Ovary (tissue), 9 donors: ENCODE data around the gene FRMD4A. TPM values are rescaled to one million over a fixed set of nuclear protein-coding genes. Genes with fewer than 3 reads are reported as not detected.

ENCODE experiments used
- DNase-seq, 5 donors: peaks; one replicate each; pipeline ENCODE4 v3.0.0-alpha.2; 2019 to 2020
- H3K27ac ChIP-seq, 2 donors: fragments of 200-600 bp; one replicate each; pipeline versions ENCODE4 v1.5.1 to v1.8.0; 2019 to 2022
- H3K27me3 ChIP-seq: fragments of 200-600 bp; one replicate; pipeline ENCODE4 v1.8.0; 2022
- H3K36me3 ChIP-seq: fragments of 200-600 bp; sonication (generic); one replicate; pipeline ENCODE4 v1.5.1; 2019
- H3K4me1 ChIP-seq: one replicate; pipeline ENCODE4 v1.8.1; 2013; ENCODE audit warnings: mild to moderate bottlenecking, moderate library complexity; ENCODE audit not compliant: insufficient read depth
- H3K4me3 ChIP-seq: fragments of 200-600 bp; sonication (generic); one replicate; pipeline ENCODE4 v1.5.1; 2017
- H3K9me3 ChIP-seq, 2 donors: fragments of 200-600 bp in 1 of 2; sonication (generic) in 1 of 2; one replicate each; pipeline versions ENCODE4 v1.5.1 to v1.8.1; 2013 to 2019; ENCODE audit warnings: mild to moderate bottlenecking in 1 of 2, moderate library complexity in 1 of 2
- CTCF ChIP-seq, 3 donors: fragments of 450-650 bp in 2 of 3; fragments of 200-600 bp in 1 of 3; IDR thresholded peaks; one replicate each; pipeline versions ENCODE4 v1.5.1 to v1.8.0; 2016 to 2022; ENCODE audit warnings: antibody characterized with exemption in 3 of 3, mild to moderate bottlenecking in 1 of 3
- EP300 ChIP-seq: sonication (generic); formaldehyde crosslinking; IDR thresholded peaks from one replicate; pipeline ENCODE4 v1.6.1; 2017; ENCODE audit warnings: antibody characterized with exemption
- POLR2A ChIP-seq: fragments of 450-650 bp; IDR thresholded peaks from one replicate; pipeline ENCODE4 v1.6.1; 2017; ENCODE audit warnings: antibody characterized with exemption, mild to moderate bottlenecking, moderate library complexity
- WGBS, 3 donors: extraction: QIAGEN DNeasy Blood & Tissue Kit in 1 of 3; methylation state at CpG; one replicate each; pipeline versions ENCODE4 v1.1.5 to v1.1.7; 2013 to 2017; 5-methylcytosine and 5-hydroxymethylcytosine counted together
- intact Hi-C, 4 donors: fragments of 100-400 bp; cut with DNase I; formaldehyde crosslinking; loops; one replicate each; pipeline versions ENCODE4 v1.11.0 to v1.15.1; 2022 to 2023
- polyA plus RNA-seq, 2 donors: library from polyadenylated mRNA; stranded (reverse); fragments of 200-250 nt in 1 of 2; fragments of 350-450 nt in 1 of 2; fragmentation: Illumina TruSeq in 1 of 2; extraction: RNeasy Lipid Tissue Mini Kit (QIAGEN cat#74804) in 1 of 2; gene quantifications; one replicate each; pipeline ENCODE4 v1.2.3, GENCODE V29; 2013 to 2014
- total RNA-seq, 7 donors: library from RNA; depleted of rRNA in 2 of 7; stranded (reverse); fragments of >200 nt in 2 of 7; fragmentation: NEBNext Ultra II Directional in 3 of 7; extraction: Animal tissue kit (Norgen Biotek cat#: 25700) in 3 of 7; gene quantifications; one replicate each; pipeline versions ENCODE4 v1.1.0 to v1.2.4, GENCODE V29; 2016 to 2023
- donor health status: DM: no; HTN: no; CAD: no; lungs with moderate emphysema.
- donor health status: DM: no; HTN: no; CAD: no.
- donor health status: Bipolar disorder and iron deficiency.
- donor health status: DM: yes; HTN: yes; CAD: no.
- donor health status: DM: no; HTN: no; CAD: no.
- donor health status: DM: yes; HTN: yes; CAD: no.

Gene FRMD4A
- total and polyA plus RNA-seq, 9 donors = 5.5 to 24.7 (median 11.3) TPM

DNA sequence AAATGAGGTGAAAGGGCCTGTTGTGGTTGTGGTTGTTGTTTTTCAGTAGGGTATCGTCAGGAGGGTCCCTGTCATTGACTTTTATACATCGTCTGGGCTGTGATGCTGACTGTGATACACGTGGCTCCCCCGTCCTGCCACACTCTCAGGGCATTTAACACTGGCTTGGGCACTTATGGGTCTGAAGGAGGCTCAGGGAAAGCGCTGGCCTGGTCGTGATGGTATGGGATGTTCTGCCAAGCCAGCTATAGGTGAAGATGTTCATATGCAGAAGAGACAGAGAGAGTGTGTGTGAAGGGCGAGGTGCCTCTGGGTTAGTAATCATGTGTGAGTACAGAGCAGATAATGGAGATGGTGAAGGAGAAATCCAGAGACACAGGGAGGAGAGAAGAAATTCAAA, 585.5 kb downstream of the FRMD4A start:
- H3K9me3 ChIP-seq = no peaks in the 10 kb centered on the region
- 87 to 93% (median 91%) methylated on average over 7 of the region's 7 CpGs for WGBS, 3 donors
- intact Hi-C loops = no loop called here
- no peaks in the 10 kb centered on the region for H3K36me3 ChIP-seq
- H3K4me3 ChIP-seq = no peak overlapping the region
- no peaks in the 10 kb centered on the region for H3K4me1 ChIP-seq
- no peaks in the 10 kb centered on the region for H3K27me3 ChIP-seq
- H3K27ac ChIP-seq = no peak overlapping the region
- DNase-seq = no peak
- TF ChIP-seq POLR2A = no peak
- no peak for TF ChIP-seq CTCF (IDR thresholded peaks at IDR 0.05)
- TF ChIP-seq EP300 = no peak

- H3K27ac ChIP-seq = no peak overlapping the region
- DNase-seq = no peak
- H3K4me3 ChIP-seq = no peak overlapping the region
- no peaks in the 10 kb centered on the region for H3K36me3 ChIP-seq
- 81 to 85% (median 84%) methylated on average over 7 of the region's 7 CpGs for WGBS, 3 donors
- no peak for TF ChIP-seq POLR2A
- TF ChIP-seq CTCF (IDR thresholded peaks at IDR 0.05) = no peak
- no peak for TF ChIP-seq EP300
- H3K9me3 ChIP-seq = no peaks in the 10 kb centered on the region
- H3K27me3 ChIP-seq = no peaks in the 10 kb centered on the region
- H3K4me1 ChIP-seq = no peaks in the 10 kb centered on the region
- intact Hi-C loops = no loop called here
These were observed 586.8 kb downstream of the FRMD4A start for GRCh38 chr10:13743963-13744362.

GRCh38 chr10:13743101-13743693, 587.5 kb downstream of the FRMD4A start:
- Histone ChIP-seq H3K4me1 (no peaks in the 10 kb centered on the region), H3K4me3 (no peak overlapping the region), H3K27ac (no peak overlapping the region), H3K27me3 (no peaks in the 10 kb centered on the region), H3K9me3 (no peaks in the 10 kb centered on the region), H3K36me3 (no peaks in the 10 kb centered on the region)
- WGBS, 3 donors = 65 to 76% (median 67%) methylated on average over 15 of the region's 15 CpGs
- TF ChIP-seq POLR2A (no peak), EP300 (no peak), CTCF (IDR thresholded peaks at IDR 0.05) (no peak)
- DNase-seq = no peak
- intact Hi-C loops = no loop called here

- Histone ChIP-seq H3K36me3 (no peaks in the 10 kb centered on the region), H3K4me3 (no peak overlapping the region), H3K27ac (no peak overlapping the region), H3K9me3 (no peaks in the 10 kb centered on the region), H3K4me1 (no peaks in the 10 kb centered on the region), H3K27me3 (no peaks in the 10 kb centered on the region)
- WGBS, 3 donors = 96 to 97% (median 96%) methylated on average over 5 of the region's 5 CpGs
- intact Hi-C loops = no loop called here
- TF ChIP-seq POLR2A (no peak), EP300 (no peak), CTCF (IDR thresholded peaks at IDR 0.05) (no peak)
- no peak for DNase-seq
These were observed 589.3 kb downstream of the FRMD4A start for GRCh38 chr10:13741438-13741837.
